ENCODE measurements around the gene RSBN1. TPM values are rescaled to one million over a fixed set of nuclear protein-coding genes. Genes with fewer than 3 reads are reported as not detected.

RSBN1 gene
- total RNA-seq, 1 experiment from 2014 or later = 15.5 TPM

- no peak for TF ChIP-seq JUN (CRISPR knock-in tag; IDR thresholded peaks at IDR 0.05)
- no peak for TF ChIP-seq ZNF219 (CRISPR knock-in tag; IDR thresholded peaks at IDR 0.05; ENCODE audit: borderline replicate concordance)
- peak; percentile 92; the same call in 1 of the 2 replicates for TF ChIP-seq ZNF121 (CRISPR knock-in tag; IDR thresholded peaks at IDR 0.05)
- 0 out of 2 replicates have a peak, but pooled peaks have one; percentile 4 for TF ChIP-seq ESRRA (CRISPR knock-in tag; IDR thresholded peaks at IDR 0.05; ENCODE audit: borderline replicate concordance)
- no peak for TF ChIP-seq ATF2 (CRISPR knock-in tag; IDR thresholded peaks at IDR 0.05; ENCODE audit: borderline replicate concordance, low read depth)
- TF ChIP-seq ATF1 (CRISPR knock-in tag; IDR thresholded peaks at IDR 0.05) = no peak
- no peak for TF ChIP-seq USF2 (CRISPR knock-in tag; IDR thresholded peaks at IDR 0.05)
- peak; percentile 67; the same call in 1 of the 2 replicates for TF ChIP-seq SP1 (CRISPR knock-in tag; conservative IDR thresholded peaks at IDR 0.05)
- TF ChIP-seq MYBL2 (CRISPR knock-in tag; IDR thresholded peaks at IDR 0.05) = peak; percentile 95
- 0 out of 2 replicates have a peak, but pooled peaks have one; percentile 39 for TF ChIP-seq ZBTB43 (CRISPR knock-in tag; IDR thresholded peaks at IDR 0.05)
- 0 out of 2 replicates have a peak, but pooled peaks have one; percentile 36 for TF ChIP-seq ZNF232 (CRISPR knock-in tag; IDR thresholded peaks at IDR 0.05)
- no peak for TF ChIP-seq ZNF512 (CRISPR knock-in tag; IDR thresholded peaks at IDR 0.05; ENCODE audit: borderline replicate concordance)
- no peak for TF ChIP-seq MLX (CRISPR knock-in tag; IDR thresholded peaks at IDR 0.05)
- TF ChIP-seq CREM (CRISPR knock-in tag; IDR thresholded peaks at IDR 0.05) = peak; percentile 58; the same call in 1 of the 2 replicates
- TF ChIP-seq GABPB1 (CRISPR knock-in tag; IDR thresholded peaks at IDR 0.05) = peak; percentile 67; the same call in 1 of the 2 replicates
- peak; percentile 96 for TF ChIP-seq ZNF317 (CRISPR knock-in tag; IDR thresholded peaks at IDR 0.05; ENCODE audit: borderline replicate concordance, low read depth)
- TF ChIP-seq E2F5 (CRISPR knock-in tag; IDR thresholded peaks at IDR 0.05) = peak; percentile 59; the same call in 1 of the 2 replicates
- TF ChIP-seq TCF7 (CRISPR knock-in tag; IDR thresholded peaks at IDR 0.05; ENCODE audit: low read depth) = 0 out of 2 replicates have a peak, but pooled peaks have one; percentile 32
- peak; percentile 78; the same call in 1 of the 2 replicates for TF ChIP-seq ETV6 (CRISPR knock-in tag; IDR thresholded peaks at IDR 0.05)
- TF ChIP-seq NFE2L1 (CRISPR knock-in tag; IDR thresholded peaks at IDR 0.05) = 0 out of 2 replicates have a peak, but pooled peaks have one; percentile 44
- no peak for TF ChIP-seq PRRX2 (CRISPR knock-in tag; IDR thresholded peaks at IDR 0.05)
- no peak for TF ChIP-seq HMGXB4 (CRISPR knock-in tag; IDR thresholded peaks at IDR 0.05)
- no peak for TF ChIP-seq ATF3 (CRISPR knock-in tag; conservative IDR thresholded peaks at IDR 0.05)
- TF ChIP-seq ZNF671 (CRISPR knock-in tag; IDR thresholded peaks at IDR 0.05) = no peak
- no peak for TF ChIP-seq ZNF416 (CRISPR knock-in tag; IDR thresholded peaks at IDR 0.05)
- no peak for TF ChIP-seq CDX4 (CRISPR knock-in tag; IDR thresholded peaks at IDR 0.05; ENCODE audit: borderline replicate concordance)
These were observed at the start of gene RSBN1 (continued) for GRCh38 chr1:113811888-113812660.
